Measurements from ENCODE around the gene GFER. TPM values are rescaled to one million over a fixed set of nuclear protein-coding genes. Genes with fewer than 3 reads are reported as not detected.

Gene GFER
- 14.4 and 17.3 TPM in 2 replicates for total RNA-seq

DNA sequence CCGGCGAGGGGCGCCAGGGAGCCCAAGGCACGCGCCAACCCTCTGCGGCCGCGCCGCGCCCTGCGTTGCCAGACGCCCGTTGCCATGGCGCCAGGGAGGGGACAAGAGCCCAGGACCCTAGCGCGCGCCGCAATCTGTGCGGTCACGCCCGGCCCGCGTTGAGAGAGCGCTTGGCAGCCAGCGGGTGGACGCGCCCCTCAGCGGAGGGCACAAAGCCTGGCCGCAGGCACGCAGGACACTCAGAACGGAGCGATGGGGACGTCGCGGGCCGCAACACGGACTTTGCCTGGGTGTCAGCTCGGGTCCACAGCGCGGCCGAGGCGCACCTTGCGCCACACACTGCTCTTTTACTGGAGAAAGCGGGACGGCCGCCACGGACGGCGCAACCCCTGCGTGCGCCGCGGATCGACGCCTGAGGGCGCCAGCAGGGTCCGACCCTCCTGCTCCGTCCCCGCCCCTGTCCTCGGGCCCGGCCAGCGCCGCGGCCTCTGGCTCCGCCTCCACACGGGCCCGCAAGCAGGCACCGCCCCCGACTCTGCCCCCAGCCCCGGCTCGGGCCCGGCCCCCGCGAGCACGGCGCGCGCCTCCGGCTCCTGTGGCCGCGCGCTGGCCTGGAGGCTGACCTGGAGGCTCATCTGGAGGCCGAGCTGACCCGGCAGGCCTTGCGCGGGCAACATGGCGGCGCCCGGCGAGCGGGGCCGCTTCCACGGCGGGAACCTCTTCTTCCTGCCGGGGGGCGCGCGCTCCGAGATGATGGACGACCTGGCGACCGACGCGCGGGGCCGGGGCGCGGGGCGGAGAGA lies at the start of gene GFER:
GFER (plus strand) TSS at position 650 of the 803 bp plus-strand sequence; CDS start at position 676, 26 bp downstream.

DNA sequence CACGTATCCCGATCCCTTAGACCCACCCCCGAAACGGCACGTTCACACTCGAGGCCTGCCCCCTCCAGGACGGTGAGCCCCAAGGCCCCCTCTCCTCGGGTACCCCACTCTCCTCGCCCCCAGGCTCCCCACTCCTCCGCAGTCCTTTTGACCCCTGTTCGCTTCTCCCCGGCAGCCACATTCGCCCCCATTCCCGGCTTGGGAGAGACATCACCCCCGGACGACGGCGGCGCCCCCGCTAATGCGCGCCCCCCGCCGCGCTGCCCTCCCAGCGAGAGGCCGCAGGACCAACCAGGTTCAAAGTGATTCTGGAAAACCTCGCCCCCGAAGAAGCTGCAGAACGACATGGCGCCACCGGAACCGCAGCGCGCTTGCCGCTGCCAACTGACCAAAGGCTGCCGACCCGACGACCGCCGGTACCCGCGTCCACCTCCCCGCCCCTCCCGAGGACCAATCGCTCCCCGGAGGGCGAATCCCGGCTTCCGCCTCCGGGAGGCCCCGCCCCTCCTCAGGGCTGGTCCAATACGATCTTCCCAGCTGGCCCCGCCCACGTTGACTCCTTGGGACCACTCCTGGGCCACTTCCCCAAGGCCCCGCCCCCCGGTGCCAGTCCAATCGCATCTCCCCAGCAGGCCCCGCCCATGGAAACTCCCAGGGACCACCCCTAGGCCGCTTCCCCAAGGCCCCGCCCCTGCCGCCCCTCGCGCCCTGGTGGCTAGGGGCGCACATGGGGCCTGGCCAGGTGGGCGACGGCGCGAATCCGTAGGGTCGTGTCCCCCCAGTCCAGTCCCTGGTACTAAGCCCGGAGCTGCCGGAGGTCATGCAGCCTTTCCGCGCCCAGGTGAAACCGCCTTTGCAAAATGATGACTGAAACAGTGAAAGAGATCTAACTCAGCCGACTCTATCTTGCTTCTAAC lies 40.9 kb upstream of the GFER start, which contains the start of gene MSRB1:
MSRB1 (minus strand) TSS at position 390 of the 917 bp plus-strand sequence; CDS start at position 347, 43 bp downstream.

DNA sequence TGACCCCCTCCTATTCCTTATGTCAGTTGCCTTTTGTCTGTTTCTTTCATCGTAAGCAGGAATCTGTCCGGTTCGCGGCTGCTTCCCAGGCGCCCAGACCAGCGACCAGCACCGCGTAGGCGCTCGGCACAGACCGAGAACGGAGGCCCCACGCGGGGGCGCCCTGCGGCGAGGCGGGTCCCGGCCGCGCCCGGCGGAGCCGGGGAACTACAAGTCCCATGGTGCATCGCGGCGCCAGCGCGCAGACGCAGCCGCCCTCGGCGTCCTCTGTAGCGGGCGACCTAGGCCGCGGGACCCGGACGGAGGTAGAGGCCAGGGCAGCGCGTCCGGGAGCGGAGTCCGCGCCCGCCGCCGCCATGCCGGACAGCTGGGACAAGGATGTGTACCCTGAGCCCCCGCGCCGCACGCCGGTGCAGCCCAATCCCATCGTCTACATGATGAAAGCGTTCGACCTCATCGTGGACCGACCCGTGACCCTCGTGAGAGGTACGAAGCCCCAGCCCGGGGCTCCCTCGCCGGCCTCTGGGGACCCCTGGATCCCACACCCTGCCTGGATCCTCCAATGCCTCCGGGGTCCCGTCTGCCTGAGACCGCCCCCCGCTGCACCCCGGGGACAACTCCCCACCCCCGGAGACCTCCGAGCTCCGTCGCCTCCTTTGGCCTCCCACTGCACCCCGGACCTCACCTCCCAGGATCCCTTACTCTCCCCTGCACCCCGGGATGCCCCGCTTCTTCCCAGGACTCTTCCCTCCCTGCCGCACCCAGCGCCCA lies 24.5 kb upstream of the GFER start, which contains the start of gene NDUFB10:
NDUFB10 (plus strand) TSS at position 270 of the 771 bp plus-strand sequence; CDS start at position 357, 87 bp downstream.

DNA sequence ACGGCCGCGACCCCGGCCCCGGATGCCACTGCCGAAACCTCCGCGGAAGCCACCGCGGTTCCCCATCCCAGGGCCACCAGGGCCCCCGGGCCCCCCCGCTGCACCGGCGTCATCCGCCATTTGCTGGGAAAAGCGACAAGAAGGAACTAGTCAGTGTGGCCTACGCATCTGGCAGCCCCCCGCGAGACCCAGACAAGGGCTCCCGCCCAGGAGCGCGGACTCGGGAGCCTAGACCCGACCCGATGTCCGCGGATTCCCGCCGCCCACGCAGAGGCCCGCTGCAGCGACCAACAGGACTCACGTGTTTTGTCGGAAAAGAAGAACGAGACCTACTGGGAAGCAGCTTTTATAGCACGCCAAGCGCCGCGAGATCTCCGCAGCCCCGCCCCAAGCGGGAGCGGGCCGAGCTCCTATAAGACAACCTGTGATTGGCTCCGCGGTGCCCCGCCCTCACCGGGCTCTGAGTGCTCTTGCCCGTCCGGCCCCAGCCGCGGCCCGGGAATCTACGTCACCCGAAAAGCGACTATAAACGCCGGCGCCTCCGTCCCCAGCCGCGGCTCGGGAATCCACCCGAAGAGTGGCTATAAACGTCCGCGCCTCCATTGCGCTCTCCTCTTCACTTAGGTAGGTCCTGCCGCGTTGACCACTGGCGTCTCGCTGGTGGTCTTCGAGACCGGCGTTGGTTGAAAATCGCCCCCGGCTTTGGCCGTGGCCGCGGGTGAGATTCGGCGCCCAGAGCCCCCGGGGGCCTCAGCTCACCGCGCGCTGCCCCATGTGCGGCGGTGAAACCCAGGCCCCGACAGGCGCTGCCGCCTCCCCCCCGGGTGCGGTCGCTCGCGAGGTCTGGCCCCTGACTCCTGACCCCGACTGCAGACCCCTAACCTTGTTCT lies 19.2 kb upstream of the GFER start, which contains the start of gene RPS2:
RPS2 (minus strand) TSS at position 321 of the 890 bp plus-strand sequence; CDS start at position 120, 201 bp downstream.

DNA sequence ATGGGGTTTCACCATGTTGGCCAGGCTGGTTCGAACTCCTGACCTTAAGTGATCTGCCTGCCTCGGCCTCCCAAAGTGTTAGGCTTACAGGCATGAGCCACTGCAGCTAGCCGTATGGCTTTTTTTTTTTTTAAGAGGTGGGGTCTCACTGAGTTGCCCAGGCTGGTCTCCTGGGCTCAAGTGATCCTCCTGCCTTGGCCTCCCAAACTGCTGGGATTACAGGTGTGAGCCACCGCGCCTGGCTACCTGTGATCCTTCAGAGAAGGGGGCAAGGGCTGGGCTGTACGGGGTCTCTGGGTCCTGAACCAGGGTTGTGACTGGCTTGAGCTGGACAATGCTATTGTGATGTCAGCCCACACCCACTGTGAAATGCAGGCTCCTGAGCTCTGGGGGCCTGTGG lies 17.5 kb upstream of the GFER start, which contains the start of gene RNF151:
RNF151 (plus strand) TSS at position 397 of the 400 bp plus-strand sequence. CDS start 26 bp downstream, outside the sequence.

DNA sequence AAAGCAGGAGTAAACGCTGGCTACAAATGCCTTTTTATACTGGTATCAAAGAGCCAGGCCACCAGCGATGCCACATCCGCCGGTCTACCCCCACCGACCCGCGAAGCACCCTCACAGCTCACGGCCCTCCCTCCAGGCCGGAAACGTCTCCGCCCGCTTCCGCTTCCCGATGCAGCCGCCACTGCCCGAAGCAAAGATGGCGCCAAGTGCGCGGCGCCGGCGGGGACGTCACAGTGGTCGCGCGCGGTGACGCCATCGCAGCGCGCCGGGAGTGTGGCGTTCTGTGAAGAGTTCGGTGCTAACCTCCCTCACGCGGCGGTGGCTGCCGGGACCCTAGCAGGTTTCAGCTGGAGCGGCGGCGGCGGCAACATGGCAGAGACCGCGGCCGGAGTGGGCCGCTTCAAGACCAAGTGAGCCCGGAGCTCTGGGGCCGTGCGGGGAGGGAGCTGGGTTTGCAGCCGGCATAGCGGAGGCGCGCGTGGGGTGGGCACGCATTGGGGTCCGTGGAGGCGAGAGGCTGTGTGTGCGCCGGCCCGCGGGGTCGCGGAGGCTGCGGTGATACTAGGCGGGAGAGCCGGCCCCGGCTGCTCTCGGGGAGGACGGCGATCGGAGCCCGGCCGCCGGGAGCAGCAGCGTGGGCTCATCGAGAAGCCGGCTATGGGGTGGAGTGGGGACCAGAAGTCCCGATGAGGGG lies 12.1 kb upstream of the GFER start, which contains the start of gene TBL3:
TBL3 (plus strand) TSS at position 258 of the 694 bp plus-strand sequence; CDS start at position 370, 112 bp downstream.

DNA sequence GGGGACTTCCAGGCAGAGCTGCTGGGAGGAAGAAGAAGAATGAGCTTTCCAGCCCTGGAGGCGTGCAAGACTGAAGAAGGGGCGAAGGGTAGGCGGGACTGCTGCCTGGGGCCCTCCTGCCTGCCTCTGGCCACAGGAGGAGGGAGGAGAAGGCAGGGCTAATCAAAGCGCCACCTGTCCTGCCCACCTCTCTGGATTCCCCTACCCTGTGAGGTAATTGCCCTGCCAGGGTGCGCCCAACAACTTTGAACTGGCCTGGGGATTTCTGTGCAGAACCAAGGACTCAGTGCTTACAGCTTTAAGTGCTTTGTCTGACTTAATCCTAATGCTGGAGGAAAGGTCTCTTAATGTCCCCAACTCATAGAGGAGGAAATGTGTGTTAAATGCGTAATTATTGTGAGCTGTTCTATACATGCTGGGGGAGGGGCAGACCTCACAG lies 2.6 kb upstream of the GFER start, which contains the start of gene NOXO1:
NOXO1 (minus strand) TSS at position 72 of the 439 bp plus-strand sequence. CDS start 290 bp downstream, outside the sequence.

DNA sequence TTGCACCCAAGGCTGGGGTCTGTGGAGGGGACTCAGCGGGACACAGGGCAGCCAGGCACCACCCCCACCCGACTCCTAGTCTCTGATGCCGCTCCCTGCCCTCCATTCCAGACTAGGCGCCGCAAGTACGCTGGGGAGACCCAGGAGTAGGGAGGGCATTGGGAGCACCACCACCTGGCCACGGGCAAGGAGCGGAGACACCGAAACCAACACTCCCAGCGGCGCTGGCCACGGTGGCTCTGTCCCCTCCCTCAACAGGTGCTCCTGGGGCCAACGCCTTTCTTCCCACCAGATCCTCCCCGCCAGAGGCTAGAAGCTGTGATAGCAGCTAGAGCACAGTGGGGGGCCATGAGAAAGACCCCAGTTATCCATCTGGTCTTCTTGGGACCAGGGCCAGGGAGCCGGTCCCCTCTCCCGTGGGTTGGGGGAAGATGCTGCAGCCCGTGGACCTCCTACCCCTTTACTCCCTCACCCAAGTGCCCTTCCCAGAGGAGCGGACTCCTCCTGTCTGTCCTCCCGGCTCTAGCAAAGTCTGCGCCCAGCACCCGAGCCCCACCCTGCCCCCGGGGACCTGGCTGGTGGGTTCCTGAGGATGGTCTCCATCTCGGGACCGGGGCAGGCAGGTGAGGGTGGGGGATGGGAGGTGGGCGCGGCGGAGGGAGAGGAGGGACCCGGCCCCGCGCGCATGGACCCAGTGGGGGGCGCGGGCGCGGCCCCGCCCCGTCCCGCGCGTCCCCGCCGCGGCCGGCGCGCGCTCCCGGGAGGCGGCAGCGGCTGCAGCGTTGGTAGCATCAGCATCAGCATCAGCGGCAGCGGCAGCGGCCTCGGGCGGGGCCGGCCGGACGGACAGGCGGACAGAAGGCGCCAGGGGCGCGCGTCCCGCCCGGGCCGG lies 5.5 kb downstream of the GFER start, which contains the start of gene SYNGR3:
SYNGR3 (plus strand) TSS at position 762 of the 892 bp plus-strand sequence. CDS start 133 bp downstream, outside the sequence.

DNA sequence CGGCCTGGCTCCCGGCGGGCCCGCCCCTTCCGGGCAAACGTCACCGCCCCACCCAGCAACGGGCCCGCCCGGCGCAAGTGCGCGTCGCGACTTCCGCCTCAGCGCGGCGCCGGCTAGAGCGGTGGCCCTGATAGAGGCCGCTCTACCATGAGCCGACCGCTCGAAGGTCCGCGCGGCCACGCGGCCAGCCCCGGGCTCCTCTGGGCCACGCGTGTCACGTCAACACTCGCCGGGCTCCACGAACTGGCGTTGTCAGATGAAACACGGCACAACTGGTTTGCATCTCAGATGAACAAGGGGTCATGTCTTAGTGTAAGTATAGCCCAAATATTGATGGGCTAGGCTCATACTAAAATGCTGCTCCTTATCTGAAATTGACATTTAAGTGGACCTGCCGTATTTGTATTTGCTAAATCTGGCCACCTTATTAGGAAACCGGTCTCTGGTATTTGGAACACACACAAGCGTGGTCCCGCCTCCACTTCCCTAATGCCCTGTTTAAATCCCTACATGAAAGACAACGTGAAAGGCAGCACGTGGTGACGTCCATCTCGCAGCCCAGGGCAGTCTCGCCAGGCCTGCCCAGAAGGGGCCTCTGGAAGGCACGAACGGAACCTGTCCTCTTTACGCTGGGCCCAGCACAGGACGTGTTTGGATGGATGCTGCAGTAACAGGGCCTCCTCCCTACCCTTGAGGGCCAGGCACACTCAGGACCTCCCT lies 26.0 kb downstream of the GFER start, which contains the start of gene ZNF598:
ZNF598 (minus strand) TSS at position 31 of the 720 bp plus-strand sequence.

DNA sequence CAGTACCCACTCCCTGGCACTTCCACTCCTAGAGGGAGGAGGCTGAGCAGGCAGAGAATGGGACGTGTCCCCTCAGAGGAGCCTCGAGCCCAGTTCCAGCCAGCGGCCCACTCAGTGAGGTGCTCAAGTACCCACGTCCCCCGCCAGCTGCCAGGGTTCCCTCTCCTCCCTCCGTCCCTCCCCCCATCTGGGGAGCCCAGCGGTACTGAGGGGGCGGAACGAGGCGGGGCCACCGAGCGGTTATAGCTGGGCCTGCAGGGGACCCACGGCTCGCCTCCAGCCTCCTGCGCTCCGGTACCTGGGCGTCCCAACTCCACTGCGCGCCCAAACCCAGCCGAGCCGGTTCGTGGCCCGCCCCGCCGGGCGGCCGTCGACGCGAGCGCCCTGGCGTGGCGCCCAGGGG lies 35.5 kb downstream of the GFER start, which contains the start of gene NPW:
NPW (plus strand) TSS at position 268 of the 403 bp plus-strand sequence.

DNA sequence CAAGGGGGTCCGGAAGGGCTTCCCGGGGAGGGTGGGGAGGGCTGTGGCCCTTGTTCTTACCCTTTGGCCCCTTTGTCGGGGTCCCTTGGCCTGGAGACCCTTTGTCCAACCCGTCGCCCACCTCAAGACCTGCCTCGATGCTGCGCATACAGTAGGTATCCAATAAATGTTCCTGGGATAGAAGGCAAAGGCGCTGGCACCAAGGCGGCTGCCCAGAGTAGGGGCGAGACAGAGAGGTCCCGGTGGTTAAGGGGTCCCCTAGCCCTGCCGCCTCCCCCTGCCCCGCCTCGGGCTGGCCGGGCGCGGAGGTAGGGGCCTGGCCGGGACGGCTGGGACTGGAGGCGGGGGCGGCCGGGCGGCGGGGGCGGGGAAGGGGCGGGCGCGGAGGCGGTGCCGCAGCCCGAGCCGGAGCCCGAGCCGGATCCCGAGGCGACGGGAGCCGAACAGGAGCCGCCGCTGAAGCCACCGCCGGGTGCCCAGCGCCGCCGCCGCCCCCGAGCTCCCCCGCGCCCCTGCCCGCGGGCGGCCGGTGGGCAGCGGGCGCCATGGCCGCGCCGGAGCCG lies 42.5 kb downstream of the GFER start, which contains the start of gene NHERF2:
NHERF2 (plus strand) TSS at position 442 of the 563 bp plus-strand sequence; CDS start at position 546, 104 bp downstream.

Other genes with a start within 250 kb of the GFER start
- gene NME3, start 212.7 kb upstream of the GFER start, total RNA-seq, result 61.7 and 65.7 TPM in 2 replicates
- gene EME2, start 211.4 kb upstream of the GFER start, total RNA-seq, result 2.6 and 3.7 TPM in 2 replicates
- 83.6 and 89.1 TPM in 2 replicates for gene MRPS34, start 211.1 kb upstream of the GFER start, total RNA-seq
- 22.7 and 34.8 TPM in 2 replicates for gene SPSB3, start 201.6 kb upstream of the GFER start, total RNA-seq
- 61.6 and 65.2 TPM in 2 replicates for gene NUBP2, start 201.2 kb upstream of the GFER start, total RNA-seq
- gene IGFALS, start 190.5 kb upstream of the GFER start, total RNA-seq, result not detected in 2 replicates
- 13.4 and 28.5 TPM in 2 replicates for gene HAGH, start 157.4 kb upstream of the GFER start, total RNA-seq
- gene FAHD1, start 157.0 kb upstream of the GFER start, total RNA-seq, result 38.5 and 44.2 TPM in 2 replicates
- gene MEIOB, start 112.0 kb upstream of the GFER start, total RNA-seq, result not detected in 2 replicates
- gene HS3ST6, start 65.8 kb upstream of the GFER start, total RNA-seq, result not detected in 2 replicates
- 17.0 and 17.8 TPM in 2 replicates for gene MSRB1, start 41.0 kb upstream of the GFER start, total RNA-seq
- gene RPL3L, start 29.5 kb upstream of the GFER start, total RNA-seq, result not detected in 2 replicates
- gene NDUFB10, start 24.7 kb upstream of the GFER start, total RNA-seq, result 198 and 225 TPM in 2 replicates
- 2,905 and 3,262 TPM in 2 replicates for gene RPS2, start 19.4 kb upstream of the GFER start, total RNA-seq
- not detected in 2 replicates for gene RNF151, start 17.3 kb upstream of the GFER start, total RNA-seq
- gene TBL3, start 12.1 kb upstream of the GFER start, total RNA-seq, result 32.6 and 34.3 TPM in 2 replicates
- gene NOXO1, start 2.7 kb upstream of the GFER start, total RNA-seq, result not detected in 2 replicates
- gene SYNGR3, start 5.8 kb downstream of the GFER start, total RNA-seq, result 0.78 and 4.2 TPM in 2 replicates
- gene ZNF598, start 25.6 kb downstream of the GFER start, total RNA-seq, result 39.7 and 51.4 TPM in 2 replicates
- gene NPW, start 35.6 kb downstream of the GFER start, total RNA-seq, result 2.9 and 6.9 TPM in 2 replicates
- 35.2 and 46.3 TPM in 2 replicates for gene NHERF2, start 42.7 kb downstream of the GFER start, total RNA-seq
- 13.9 and 17.2 TPM in 2 replicates for gene NTHL1, start 63.6 kb downstream of the GFER start, total RNA-seq
- gene TSC2, start 63.8 kb downstream of the GFER start, total RNA-seq, result 51.2 and 53.6 TPM in 2 replicates
- 85.9 and 91.5 TPM in 2 replicates for gene PKD1, start 151.7 kb downstream of the GFER start, total RNA-seq
- not detected in 2 replicates for gene RAB26, start 164.4 kb downstream of the GFER start, total RNA-seq
- gene TRAF7, start 171.6 kb downstream of the GFER start, total RNA-seq, result 52.4 and 66.5 TPM in 2 replicates
- 0.12 and 0.15 TPM in 2 replicates for gene CASKIN1, start 212.4 kb downstream of the GFER start, total RNA-seq
- 39.9 and 57.6 TPM in 2 replicates for gene MLST8, start 221.3 kb downstream of the GFER start, total RNA-seq
- gene BRICD5, start 226.7 kb downstream of the GFER start, total RNA-seq, result 0.83 and 1.1 TPM in 2 replicates
- 7.3 and 9.2 TPM in 2 replicates for gene PGP, start 230.6 kb downstream of the GFER start, total RNA-seq
- gene E4F1, start 239.4 kb downstream of the GFER start, total RNA-seq, result 15.9 and 20.5 TPM in 2 replicates

Measured in cardiac ventricle fibroblast (primary cell).